ENCODE data around the gene MORN1. TPM values are rescaled to one million over a fixed set of nuclear protein-coding genes. Genes with fewer than 3 reads are reported as not detected.
"Not testable (repeated sequence)": the region's sequence is repeated elsewhere in the genome, so short reads cannot be mapped to it uniquely, and the experiment has no call there.

MORN1 gene
- total RNA-seq, 2 donors from 2014 or later: 6.8 to 6.9 TPM

GRCh38 chr1:2331200-2331544, 60.2 kb downstream of the MORN1 start:
- Mint-ChIP-seq H3K4me3 (no peak overlapping the region), H3K27me3 (ENCODE audit: low read depth) (no peaks in the 10 kb centered on the region), H3K9me3 (no peaks in the 10 kb centered on the region), H3K4me1 (ENCODE audit: low read depth) (no peaks in the 10 kb centered on the region), H3K27ac (no peak overlapping the region), H3K36me3 (ENCODE audit: insufficient read depth in 2 of 2) (no peaks in the 10 kb centered on the region)
- DNase-seq (no peak), ATAC-seq (replicated peaks in 1 of 2) (no peak)

GRCh38 chr1:2330519-2331199, 60.7 kb downstream of the MORN1 start:
- no peak overlapping the region for H3K27ac Mint-ChIP-seq
- H3K9me3 Mint-ChIP-seq: no peaks in the 10 kb centered on the region
- no peak for DNase-seq
- H3K4me1 Mint-ChIP-seq (ENCODE audit: low read depth): no peaks in the 10 kb centered on the region
- H3K4me3 Mint-ChIP-seq: no peak overlapping the region
- ATAC-seq (replicated peaks in 1 of 2): no peak
- H3K36me3 Mint-ChIP-seq (ENCODE audit: insufficient read depth in 2 of 2): no peaks in the 10 kb centered on the region
- no peaks in the 10 kb centered on the region for H3K27me3 Mint-ChIP-seq (ENCODE audit: low read depth)

GRCh38 chr1:2330035-2330434, 61.3 kb downstream of the MORN1 start:
- H3K27me3 Mint-ChIP-seq (ENCODE audit: low read depth): peaks cover 3% of the 10 kb centered on the region
- no peak overlapping the region for H3K4me3 Mint-ChIP-seq
- peaks cover 0 to 2% of the 10 kb centered on the region in 2 donors for H3K36me3 Mint-ChIP-seq (ENCODE audit: insufficient read depth in 2 of 2)
- H3K27ac Mint-ChIP-seq: no peak overlapping the region
- no peaks in the 10 kb centered on the region for H3K4me1 Mint-ChIP-seq (ENCODE audit: low read depth)
- no peak for ATAC-seq (replicated peaks in 1 of 2)
- no peaks in the 10 kb centered on the region for H3K9me3 Mint-ChIP-seq
- no peak for DNase-seq

GRCh38 chr1:2328676-2329455, 62.5 kb downstream of the MORN1 start:
- H3K36me3 Mint-ChIP-seq (ENCODE audit: insufficient read depth in 2 of 2): peaks cover 0 to 2% of the 10 kb centered on the region in 2 donors
- ATAC-seq (replicated peaks in 1 of 2) (no peak), DNase-seq (no peak)
- peaks cover 7% of the 10 kb centered on the region for H3K27me3 Mint-ChIP-seq (ENCODE audit: low read depth)
- no peak overlapping the region for H3K27ac Mint-ChIP-seq
- H3K4me3 Mint-ChIP-seq: no peak overlapping the region
- H3K4me1 Mint-ChIP-seq (ENCODE audit: low read depth): no peaks in the 10 kb centered on the region
- H3K9me3 Mint-ChIP-seq: no peaks in the 10 kb centered on the region

- Mint-ChIP-seq H3K9me3 (no peaks in the 10 kb centered on the region), H3K36me3 (ENCODE audit: insufficient read depth in 2 of 2) (peaks cover 0 to 2% of the 10 kb centered on the region in 2 donors), H3K27me3 (ENCODE audit: low read depth) (peaks cover 7% of the 10 kb centered on the region), H3K4me1 (ENCODE audit: low read depth) (no peaks in the 10 kb centered on the region), H3K27ac (no peak overlapping the region), H3K4me3 (no peak overlapping the region)
- DNase-seq (no peak), ATAC-seq (replicated peaks in 1 of 2) (no peak)
Observed at GRCh38 chr1:2327841-2328240, 63.5 kb downstream of the MORN1 start.

- H3K36me3 Mint-ChIP-seq (ENCODE audit: insufficient read depth in 2 of 2); H3K27ac Mint-ChIP-seq; H3K4me3 Mint-ChIP-seq; H3K4me1 Mint-ChIP-seq (ENCODE audit: low read depth); H3K9me3 Mint-ChIP-seq; ATAC-seq (replicated peaks in 1 of 2); DNase-seq; H3K27me3 Mint-ChIP-seq (ENCODE audit: low read depth): not testable (repeated sequence)
Observed at GRCh38 chr1:2327162-2327561, 64.2 kb downstream of the MORN1 start.

GRCh38 chr1:2326524-2326923, 64.8 kb downstream of the MORN1 start:
- H3K4me3 Mint-ChIP-seq: no peak overlapping the region
- no peak for ATAC-seq (replicated peaks in 1 of 2)
- DNase-seq: no peak
- H3K27me3 Mint-ChIP-seq (ENCODE audit: low read depth): peaks cover 7% of the 10 kb centered on the region
- H3K9me3 Mint-ChIP-seq: no peaks in the 10 kb centered on the region
- no peaks in the 10 kb centered on the region for H3K4me1 Mint-ChIP-seq (ENCODE audit: low read depth)
- H3K27ac Mint-ChIP-seq: no peak overlapping the region
- peaks cover 0 to 2% of the 10 kb centered on the region in 2 donors for H3K36me3 Mint-ChIP-seq (ENCODE audit: insufficient read depth in 2 of 2)

- Mint-ChIP-seq H3K4me3 (no peak overlapping the region), H3K36me3 (ENCODE audit: insufficient read depth in 2 of 2) (peaks cover 0 to 2% of the 10 kb centered on the region in 2 donors), H3K27ac (no peak overlapping the region), H3K9me3 (no peaks in the 10 kb centered on the region), H3K27me3 (ENCODE audit: low read depth) (peaks cover 7% of the 10 kb centered on the region), H3K4me1 (ENCODE audit: low read depth) (no peaks in the 10 kb centered on the region)
- DNase-seq (no peak), ATAC-seq (replicated peaks in 1 of 2) (no peak)
Observed at GRCh38 chr1:2324553-2325366, 66.6 kb downstream of the MORN1 start.

GRCh38 chr1:2323451-2323974, 67.8 kb downstream of the MORN1 start:
- Mint-ChIP-seq H3K27ac (no peak overlapping the region), H3K36me3 (ENCODE audit: insufficient read depth in 2 of 2) (peaks cover 0 to 2% of the 10 kb centered on the region in 2 donors), H3K4me3 (no peak overlapping the region), H3K4me1 (ENCODE audit: low read depth) (no peaks in the 10 kb centered on the region), H3K9me3 (no peaks in the 10 kb centered on the region), H3K27me3 (ENCODE audit: low read depth) (peaks cover 7% of the 10 kb centered on the region)
- no peak for DNase-seq
- no peak for ATAC-seq (replicated peaks in 1 of 2)

- peak in 1 of 2 donors; percentile 6 for ATAC-seq (replicated peaks in 1 of 2)
- Mint-ChIP-seq H3K36me3 (ENCODE audit: insufficient read depth in 2 of 2) (peaks cover 0 to 2% of the 10 kb centered on the region in 2 donors), H3K9me3 (no peaks in the 10 kb centered on the region), H3K4me1 (ENCODE audit: low read depth) (no peaks in the 10 kb centered on the region), H3K27ac (no peak overlapping the region), H3K4me3 (no peak overlapping the region), H3K27me3 (ENCODE audit: low read depth) (peaks cover 7% of the 10 kb centered on the region)
- no peak for DNase-seq
Observed at GRCh38 chr1:2322581-2323211, 68.7 kb downstream of the MORN1 start.

- Mint-ChIP-seq H3K27ac (no peak overlapping the region), H3K27me3 (ENCODE audit: low read depth) (peaks cover 7% of the 10 kb centered on the region), H3K4me1 (ENCODE audit: low read depth) (no peaks in the 10 kb centered on the region), H3K9me3 (no peaks in the 10 kb centered on the region), H3K4me3 (no peak overlapping the region), H3K36me3 (ENCODE audit: insufficient read depth in 2 of 2) (peaks cover 0 to 2% of the 10 kb centered on the region in 2 donors)
- DNase-seq: no peak
- ATAC-seq (replicated peaks in 1 of 2): no peak
Observed at GRCh38 chr1:2322065-2322571, 69.2 kb downstream of the MORN1 start.

- ATAC-seq (replicated peaks in 1 of 2) (no peak), DNase-seq (no peak)
- Mint-ChIP-seq H3K27ac (no peak overlapping the region), H3K4me3 (no peak overlapping the region), H3K4me1 (ENCODE audit: low read depth) (no peaks in the 10 kb centered on the region), H3K36me3 (ENCODE audit: insufficient read depth in 2 of 2) (peaks cover 0 to 2% of the 10 kb centered on the region in 2 donors), H3K27me3 (ENCODE audit: low read depth) (peaks cover 7% of the 10 kb centered on the region), H3K9me3 (no peaks in the 10 kb centered on the region)
Observed at GRCh38 chr1:2320760-2321667, 70.3 kb downstream of the MORN1 start.
